Measurements from ENCODE around the gene EBF4.
"Not testable (repeated sequence)": the region's sequence is repeated elsewhere in the genome, so short reads cannot be mapped to it uniquely, and the experiment has no call there.

Gene EBF4

GRCh38 chr20:2673453-2673852 lies 19.1 kb upstream of the EBF4 start:
- no peak for DNase-seq (ENCODE audit: low spot score)

GRCh38 chr20:2680046-2680445 lies 12.5 kb upstream of the EBF4 start:
- no peak for DNase-seq (ENCODE audit: low spot score)

- not testable (repeated sequence) for DNase-seq (ENCODE audit: low spot score)
These were observed 10.5 kb upstream of the EBF4 start for GRCh38 chr20:2682040-2682439.

DNA sequence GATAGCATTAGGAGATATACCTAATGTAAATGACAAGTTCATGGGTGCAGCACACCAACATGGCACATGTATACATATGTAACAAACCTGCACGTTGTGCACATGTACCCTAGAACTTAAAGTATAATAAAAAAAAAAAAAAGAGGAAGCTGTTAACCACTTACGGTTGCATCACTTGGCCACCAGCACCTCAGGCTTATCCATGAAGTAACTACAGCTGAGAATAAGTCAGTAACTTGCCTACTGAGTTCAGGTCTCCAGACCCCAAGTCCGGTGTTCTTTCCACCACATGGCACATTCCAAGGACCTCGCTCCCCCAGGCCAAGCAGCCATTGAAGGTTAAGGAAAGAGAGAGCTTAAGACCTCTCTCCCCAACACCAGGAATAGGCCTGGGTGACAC lies 7.8 kb upstream of the EBF4 start:
- DNase-seq (ENCODE audit: low spot score) = not testable (repeated sequence)

DNA sequence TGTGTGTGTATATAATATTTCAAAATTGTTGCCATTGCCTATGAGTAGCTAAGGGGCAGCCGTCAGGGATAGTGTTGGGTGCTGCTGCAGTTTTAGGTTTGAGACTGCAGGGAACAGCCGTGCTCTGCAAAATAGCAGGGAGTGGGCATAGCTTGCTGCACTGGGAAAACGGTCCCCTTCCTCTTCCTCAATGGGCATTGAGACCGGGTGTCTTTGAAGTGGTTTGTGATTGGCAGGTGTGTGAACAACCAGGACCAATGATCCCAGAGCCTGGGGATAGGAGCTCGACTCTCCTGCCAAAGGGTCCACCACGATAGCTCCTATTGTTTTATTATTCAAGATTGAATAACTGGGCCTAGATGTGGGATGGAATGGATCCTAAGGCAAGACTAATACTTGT lies 5.1 kb upstream of the EBF4 start:
- no peak for DNase-seq (ENCODE audit: low spot score)

DNA sequence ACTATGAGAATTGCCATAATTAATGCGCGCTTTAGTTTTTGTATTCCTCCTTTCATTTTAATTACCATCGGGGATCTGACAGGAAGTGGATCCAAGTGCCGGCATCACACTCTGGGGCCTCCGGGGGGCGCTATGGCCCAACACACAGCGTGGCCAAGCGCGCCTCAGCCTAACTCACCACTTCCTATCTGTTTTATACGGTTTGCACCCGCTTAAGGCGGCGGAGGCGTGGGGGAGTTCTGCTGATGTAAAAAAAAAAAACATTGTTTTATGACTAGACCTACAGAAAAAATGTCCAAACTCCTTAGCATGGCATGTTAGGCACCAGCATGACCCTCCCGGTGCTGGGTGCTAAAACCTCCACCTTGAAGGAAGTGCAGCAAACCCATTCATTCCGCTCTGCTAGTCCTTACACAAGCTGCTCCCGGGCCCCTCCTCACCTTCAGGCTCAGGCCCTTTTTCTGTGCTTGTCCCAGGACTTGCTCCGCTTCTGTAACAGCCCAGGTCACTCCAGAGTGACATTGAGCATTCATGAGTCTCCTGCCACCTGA lies 4.5 kb upstream of the EBF4 start:
- DNase-seq (ENCODE audit: low spot score) = no peak

GRCh38 chr20:2690213-2690612 lies 2.4 kb upstream of the EBF4 start:
- DNase-seq (ENCODE audit: low spot score) = no peak

DNA sequence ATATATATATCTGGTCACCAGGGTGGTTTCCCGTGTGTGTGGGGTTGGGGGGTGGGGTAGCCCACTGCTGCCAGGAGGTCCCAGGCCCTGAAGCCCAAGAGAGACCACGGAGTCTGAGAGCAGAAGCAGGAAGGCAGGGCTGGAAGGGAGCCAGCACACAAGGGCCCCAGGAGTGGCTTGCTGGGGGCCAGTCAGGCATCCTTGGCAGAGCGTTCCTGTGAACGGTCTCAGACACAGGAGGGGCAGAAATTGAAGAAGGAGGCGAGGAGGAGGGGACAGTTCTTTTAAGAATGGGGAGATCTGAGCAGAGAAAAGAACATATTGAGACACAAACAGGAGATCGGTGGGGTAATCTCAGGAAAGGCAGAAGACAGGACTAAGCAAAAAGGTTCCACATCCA lies 1.9 kb upstream of the EBF4 start:
- DNase-seq (ENCODE audit: low spot score) = no peak

DNA sequence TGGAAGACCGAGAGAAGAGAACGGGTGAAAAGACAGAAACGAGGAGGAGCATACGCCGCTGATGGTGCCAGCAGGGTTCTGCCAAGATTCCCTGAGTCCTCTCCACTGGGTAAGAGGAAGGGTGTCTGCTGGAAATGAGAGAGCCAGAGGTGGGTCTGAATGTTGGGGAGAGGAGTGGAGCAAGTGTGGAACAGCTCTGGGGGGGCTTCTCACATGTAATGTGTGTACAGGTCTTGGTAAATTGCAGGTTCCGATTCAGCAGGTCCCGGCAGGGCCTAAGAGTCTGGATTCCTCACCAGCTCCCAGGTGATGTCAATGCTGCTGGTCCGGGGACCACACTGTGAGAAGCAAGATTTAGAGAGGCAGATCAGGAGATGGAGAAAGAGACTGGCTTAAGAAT lies 1.5 kb upstream of the EBF4 start:
- DNase-seq (ENCODE audit: low spot score) = no peak

DNA sequence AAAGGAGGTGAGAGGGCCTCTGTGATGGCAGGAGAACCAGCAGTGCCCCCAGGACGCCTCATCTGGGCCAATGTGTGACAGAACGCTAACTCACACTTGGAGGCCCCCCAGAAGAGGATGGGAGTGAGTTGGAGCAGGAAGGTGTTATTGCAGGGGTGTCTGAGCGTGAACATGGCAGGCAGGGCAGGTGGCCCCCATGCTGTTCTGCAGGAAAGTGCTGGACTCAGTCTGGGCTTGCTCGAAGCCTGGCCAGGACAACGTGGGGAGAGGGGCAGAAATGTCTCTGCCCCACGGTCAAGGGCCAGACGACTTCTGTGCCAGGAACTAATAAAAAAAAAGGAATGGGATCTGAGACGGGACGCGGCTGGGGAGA lies 931 bp upstream of the EBF4 start:
- no peak for DNase-seq (ENCODE audit: low spot score)

DNA sequence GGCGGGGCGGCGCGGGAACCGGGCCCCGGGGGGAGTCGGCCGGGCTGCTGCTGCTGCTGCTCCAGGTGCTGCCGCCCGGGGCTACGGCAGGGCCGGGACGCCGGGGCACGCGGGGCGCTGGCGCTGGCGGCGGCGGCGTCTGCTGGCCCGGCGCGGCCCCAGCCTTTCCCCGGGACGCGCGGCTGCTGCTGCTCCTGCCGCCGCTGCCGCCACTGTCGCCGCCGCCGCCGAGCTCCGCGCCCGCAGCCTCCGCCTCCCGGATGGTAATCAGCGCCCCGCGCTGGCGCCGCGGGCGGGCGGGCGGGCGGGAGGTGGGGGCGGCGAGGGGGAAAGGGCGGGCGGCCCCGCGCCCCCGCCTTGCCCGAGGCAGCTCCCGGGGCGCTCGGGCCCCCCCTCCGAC lies 306 bp downstream of the EBF4 start:
- no peak for DNase-seq (ENCODE audit: low spot score)

DNA sequence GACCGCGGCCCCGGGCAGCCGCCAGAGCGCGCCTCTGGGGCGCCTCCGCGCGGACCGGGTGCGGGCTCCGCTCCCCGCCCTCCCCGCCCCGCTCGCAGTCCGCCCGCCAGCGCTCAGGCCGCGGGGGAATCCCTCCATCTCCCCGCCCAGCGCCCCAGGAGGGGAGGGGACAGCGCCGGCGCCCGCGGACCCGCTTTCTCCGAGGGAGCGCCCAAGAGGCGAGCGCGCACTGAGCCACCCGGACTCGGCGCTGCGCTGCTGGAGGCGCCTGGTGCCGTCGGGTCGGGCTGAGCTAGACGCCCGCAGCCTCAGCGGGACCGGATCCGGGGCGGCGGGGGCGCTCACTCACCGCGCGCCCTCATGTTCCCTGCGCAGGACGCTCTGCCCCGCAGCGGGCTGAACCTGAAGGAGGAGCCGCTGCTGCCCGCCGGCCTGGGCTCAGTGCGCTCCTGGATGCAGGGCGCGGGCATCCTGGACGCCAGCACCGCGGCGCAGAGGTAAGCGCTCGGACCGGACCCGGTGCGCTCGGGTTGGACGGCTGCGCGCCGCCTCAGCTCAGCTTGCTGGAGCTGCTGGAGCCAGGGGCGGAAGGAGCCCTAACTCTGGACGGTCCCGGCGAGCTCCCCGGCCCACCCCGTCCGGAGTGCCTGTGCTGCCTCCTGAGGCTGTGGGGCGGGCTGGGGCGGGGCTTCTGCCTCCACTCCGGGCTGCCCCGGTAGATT lies 867 bp downstream of the EBF4 start:
- no peak for DNase-seq (ENCODE audit: low spot score)

GRCh38 chr20:2694008-2694471 lies 1.5 kb downstream of the EBF4 start:
- DNase-seq (ENCODE audit: low spot score) = no peak

- DNase-seq (ENCODE audit: low spot score) = no peak
These were observed 1.9 kb downstream of the EBF4 start for GRCh38 chr20:2694519-2694918.

- DNase-seq (ENCODE audit: low spot score) = no peak
These were observed 2.8 kb downstream of the EBF4 start for GRCh38 chr20:2695206-2695983.

DNA sequence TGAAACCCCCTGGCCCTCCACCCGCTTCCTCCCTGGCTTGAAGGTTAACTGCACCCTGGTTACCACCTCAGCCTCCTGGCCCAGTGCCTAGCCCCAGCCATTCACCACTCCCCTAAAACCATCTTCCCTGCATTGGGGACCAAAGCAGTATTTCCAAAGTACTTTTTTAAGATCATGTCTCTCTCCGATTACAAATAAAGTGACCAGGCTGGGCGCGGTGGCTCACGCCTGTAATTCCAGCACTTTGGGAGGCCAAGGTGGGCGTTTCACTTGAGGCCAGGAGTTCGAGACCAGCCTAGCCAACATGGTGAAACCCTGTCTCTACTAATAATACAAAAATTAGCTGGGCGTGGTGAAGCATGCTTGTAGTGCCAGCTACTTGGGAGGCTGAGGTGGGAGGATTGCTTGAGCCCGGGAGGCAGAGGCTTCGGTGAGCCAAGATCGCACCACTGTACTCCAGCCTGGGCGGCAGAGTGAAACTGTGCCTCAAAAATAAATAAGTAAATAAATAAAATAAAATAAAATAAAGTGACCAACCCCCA lies 3.5 kb downstream of the EBF4 start:
- DNase-seq (ENCODE audit: low spot score) = not testable (repeated sequence)

- no peak for DNase-seq (ENCODE audit: low spot score)
These were observed 4.1 kb downstream of the EBF4 start for GRCh38 chr20:2696646-2697045.

GRCh38 chr20:2697768-2698167 lies 5.2 kb downstream of the EBF4 start:
- DNase-seq (ENCODE audit: low spot score) = no peak

- no peak for DNase-seq (ENCODE audit: low spot score)
These were observed 5.7 kb downstream of the EBF4 start for GRCh38 chr20:2698186-2698817.

DNA sequence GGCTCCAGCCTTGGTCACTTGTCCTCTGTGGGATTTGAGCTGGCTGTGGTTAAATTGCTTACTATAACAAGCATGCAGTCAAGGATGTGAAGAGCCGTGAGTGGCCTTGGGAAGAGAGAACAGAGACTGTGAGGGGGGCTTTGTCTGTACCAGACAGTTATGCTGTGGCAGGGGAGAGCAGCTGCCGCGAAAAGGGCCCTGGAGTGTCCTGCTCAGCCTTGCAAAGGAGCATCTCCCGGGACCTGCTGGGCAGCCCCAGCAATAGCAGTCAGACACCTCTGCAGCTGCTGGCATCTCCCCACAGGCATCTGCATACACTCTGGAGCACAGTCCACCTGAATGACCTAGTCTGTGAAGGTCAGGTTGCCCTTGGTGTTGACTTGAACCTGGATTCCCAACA lies 6.3 kb downstream of the EBF4 start:
- DNase-seq (ENCODE audit: low spot score) = no peak

DNA sequence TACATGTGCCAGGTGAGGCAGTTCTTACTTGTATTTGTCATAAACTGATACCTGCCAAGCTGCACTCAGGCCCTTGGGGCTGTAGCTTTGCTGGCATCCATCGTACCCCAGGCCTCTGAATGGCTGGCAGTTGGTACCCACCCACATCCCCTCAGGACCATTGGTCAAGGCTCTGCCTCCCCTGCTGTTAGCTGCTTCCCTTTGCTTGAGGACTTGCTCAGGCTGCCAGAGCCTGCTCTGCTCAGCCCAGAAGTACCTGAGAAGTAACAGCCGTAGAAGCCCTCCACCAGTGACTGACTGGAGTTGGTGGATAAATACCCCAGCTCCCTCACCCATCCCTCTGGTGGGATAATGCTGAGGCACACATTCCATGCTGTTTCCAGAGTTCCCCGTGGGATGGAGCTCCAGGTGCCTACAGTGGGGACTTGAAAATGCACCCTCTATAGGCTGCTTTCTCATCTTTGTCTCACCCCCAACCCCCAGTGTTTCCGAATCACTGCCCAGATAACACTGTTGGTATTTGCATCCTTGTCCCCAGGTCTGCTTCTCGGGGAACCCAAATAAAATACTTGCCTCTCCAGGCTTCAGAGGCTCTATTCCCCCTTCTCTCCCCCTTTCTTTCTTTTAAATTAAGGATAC lies 7.3 kb downstream of the EBF4 start:
- no peak for DNase-seq (ENCODE audit: low spot score)
